Ovary (tissue), 3 donors: ENCODE measurements around the gene ZCCHC3.
A peak's percentile ranks its signal among the peaks of the same experiment; 100 is the strongest.

Experiments used
- CTCF ChIP-seq, 3 donors: fragments of 450-650 bp in 2 of 3; fragments of 200-600 bp in 1 of 3; IDR thresholded peaks; one replicate each; pipeline versions ENCODE4 v1.5.1 to v1.8.0; 2016 to 2022; ENCODE audit warnings: antibody characterized with exemption in 3 of 3, mild to moderate bottlenecking in 1 of 3
- EP300 ChIP-seq: sonication (generic); formaldehyde crosslinking; IDR thresholded peaks from one replicate; pipeline ENCODE4 v1.6.1; 2017; ENCODE audit warnings: antibody characterized with exemption
- POLR2A ChIP-seq: fragments of 450-650 bp; IDR thresholded peaks from one replicate; pipeline ENCODE4 v1.6.1; 2017; ENCODE audit warnings: antibody characterized with exemption, mild to moderate bottlenecking, moderate library complexity
- donor health status: DM: no; HTN: no; CAD: no.

GRCh38 chr20:297925-298775, 780 bp downstream of the ZCCHC3 start:
- no peak for TF ChIP-seq CTCF (IDR thresholded peaks at IDR 0.05)
- TF ChIP-seq EP300, result no peak
- TF ChIP-seq POLR2A, result peak; percentile 18
